ENCODE results near the gene BOK. TPM values are rescaled to one million over a fixed set of nuclear protein-coding genes. Genes with fewer than 3 reads are reported as not detected.
"Not testable (repeated sequence)": the region's sequence is repeated elsewhere in the genome, so short reads cannot be mapped to it uniquely, and the experiment has no call there.

BOK gene, protein sequence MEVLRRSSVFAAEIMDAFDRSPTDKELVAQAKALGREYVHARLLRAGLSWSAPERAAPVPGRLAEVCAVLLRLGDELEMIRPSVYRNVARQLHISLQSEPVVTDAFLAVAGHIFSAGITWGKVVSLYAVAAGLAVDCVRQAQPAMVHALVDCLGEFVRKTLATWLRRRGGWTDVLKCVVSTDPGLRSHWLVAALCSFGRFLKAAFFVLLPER
- 63.4 TPM for polyA plus RNA-seq (ENCODE audit: insufficient read length)

DNA sequence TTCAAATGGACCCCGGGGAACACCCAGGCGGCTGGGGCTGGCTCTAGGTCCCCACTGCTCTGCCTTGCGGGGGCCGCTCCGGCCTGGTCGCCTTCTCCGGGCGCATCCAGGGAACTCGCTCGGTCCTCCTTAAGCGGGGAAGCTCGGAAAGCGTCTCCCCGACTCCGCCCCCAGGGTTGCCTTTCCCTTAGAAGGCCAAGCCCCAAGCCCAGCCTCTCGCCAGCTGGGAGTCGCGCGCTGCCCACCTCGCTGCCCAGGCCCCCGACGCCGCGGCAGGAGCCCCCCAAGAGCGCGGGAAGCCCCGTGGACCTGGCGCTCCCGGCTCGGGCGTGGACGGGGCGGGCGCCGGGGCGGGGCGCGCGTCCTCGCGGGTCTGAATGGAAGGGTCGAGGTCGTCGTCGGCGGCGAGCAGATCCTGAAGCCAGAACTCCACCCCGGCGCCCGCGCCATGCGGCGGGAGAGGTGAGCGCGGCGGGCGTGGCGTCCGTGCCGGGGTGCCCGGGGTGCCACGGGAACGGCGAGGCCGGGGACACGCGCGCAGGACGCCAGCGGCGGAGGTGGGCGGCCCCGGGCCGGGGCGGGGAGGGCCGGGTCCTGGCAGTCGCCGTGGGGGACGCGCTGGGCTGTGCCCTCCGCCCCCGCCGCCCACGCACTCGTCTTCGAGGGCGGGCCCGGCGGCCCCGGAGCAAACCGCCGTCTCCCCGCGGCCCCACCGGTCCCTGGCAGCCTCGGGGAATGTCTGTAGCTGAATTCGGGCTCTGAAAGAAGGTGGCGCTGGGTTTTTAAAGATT is at the start of gene BOK:
Gene BOK (plus strand): TSS at position 214 of the 791 bp plus-strand sequence. CDS start 739 bp downstream, outside the sequence.
- no peak for DNase-seq (ENCODE audit: low read depth)

DNA sequence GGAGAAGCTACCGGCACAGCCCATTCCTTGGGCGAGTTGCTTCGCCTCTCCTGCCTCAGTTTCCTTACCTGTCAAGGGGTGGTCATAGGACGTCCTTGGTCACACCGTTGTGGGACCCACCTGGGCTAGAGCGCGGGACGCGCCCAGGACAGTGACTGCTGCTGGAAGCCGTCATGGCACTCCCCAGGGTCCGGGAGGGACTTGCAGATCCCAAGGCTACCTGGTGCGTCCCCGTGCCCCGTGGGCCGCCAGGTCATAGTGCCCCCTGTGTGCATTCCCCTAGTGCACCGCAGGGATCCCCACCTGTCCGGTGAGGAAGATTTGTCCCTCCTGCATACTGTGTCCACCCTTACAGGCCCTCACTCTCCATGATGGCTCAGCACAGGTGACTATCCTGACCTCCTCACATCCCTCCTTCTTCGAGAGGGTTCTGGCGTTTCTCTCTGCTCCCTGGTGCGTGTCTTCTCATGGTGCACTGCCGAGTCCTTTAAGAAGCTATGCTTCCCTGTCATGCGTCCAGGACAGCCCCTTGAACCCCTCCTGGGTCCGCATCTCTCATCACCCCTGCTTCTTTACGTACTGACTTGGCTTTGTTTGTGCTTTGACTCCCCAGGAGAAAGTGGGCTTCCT is 49.3 kb upstream of the BOK start:
- no peak for DNase-seq (ENCODE audit: low read depth)

DNA sequence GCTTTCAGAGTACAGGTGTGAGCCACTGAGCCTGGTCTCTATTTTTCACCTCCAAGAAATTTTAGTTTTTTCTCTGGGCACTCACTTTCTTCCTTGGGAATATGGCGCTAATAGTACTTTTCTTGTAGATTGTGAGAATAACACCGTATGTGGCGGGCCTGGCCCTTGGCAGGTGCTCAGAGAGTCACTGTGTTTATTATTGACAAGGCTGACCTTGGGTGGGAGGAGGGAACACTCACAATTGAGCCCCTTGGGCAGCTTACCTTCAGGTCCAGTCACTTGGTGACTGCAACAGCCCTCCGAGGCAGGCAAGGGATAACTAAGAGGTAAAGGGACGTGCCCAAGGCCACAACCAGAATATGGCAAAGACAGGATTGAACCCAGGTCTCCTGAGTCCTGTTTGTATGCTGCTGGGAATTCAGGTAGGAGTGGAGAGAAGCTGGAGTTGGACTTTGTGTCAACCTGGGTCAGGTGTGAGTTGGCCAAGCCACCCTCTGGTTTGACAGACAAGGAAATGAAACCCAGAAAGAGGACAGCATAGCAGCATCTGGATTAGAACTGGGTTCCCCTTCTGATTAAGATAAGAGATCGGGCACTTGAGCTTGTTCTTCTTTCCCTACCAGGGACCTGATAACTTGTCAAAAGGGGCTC is 47.3 kb upstream of the BOK start:
- no peak for DNase-seq (ENCODE audit: low read depth)

DNA sequence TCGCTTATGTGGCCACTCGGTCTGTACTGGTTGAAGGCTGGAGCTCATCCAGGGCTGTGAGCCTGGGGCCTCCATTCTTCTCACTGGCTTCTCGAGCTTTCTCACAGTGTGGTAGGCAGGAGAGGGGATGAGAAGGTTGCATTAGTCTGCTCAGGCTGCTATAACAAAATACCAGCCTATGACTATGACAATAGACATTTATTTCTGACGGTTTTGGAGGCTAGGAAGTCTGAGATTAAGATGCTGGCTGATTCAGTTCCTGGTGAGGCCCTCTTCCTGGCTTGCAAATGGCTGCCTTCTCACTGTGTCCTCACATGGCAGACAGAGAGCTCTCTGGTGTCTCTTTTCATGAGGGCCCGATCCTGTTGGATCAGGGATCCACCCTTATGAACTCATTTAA is 44.0 kb upstream of the BOK start:
- DNase-seq (ENCODE audit: low read depth), result no peak

DNA sequence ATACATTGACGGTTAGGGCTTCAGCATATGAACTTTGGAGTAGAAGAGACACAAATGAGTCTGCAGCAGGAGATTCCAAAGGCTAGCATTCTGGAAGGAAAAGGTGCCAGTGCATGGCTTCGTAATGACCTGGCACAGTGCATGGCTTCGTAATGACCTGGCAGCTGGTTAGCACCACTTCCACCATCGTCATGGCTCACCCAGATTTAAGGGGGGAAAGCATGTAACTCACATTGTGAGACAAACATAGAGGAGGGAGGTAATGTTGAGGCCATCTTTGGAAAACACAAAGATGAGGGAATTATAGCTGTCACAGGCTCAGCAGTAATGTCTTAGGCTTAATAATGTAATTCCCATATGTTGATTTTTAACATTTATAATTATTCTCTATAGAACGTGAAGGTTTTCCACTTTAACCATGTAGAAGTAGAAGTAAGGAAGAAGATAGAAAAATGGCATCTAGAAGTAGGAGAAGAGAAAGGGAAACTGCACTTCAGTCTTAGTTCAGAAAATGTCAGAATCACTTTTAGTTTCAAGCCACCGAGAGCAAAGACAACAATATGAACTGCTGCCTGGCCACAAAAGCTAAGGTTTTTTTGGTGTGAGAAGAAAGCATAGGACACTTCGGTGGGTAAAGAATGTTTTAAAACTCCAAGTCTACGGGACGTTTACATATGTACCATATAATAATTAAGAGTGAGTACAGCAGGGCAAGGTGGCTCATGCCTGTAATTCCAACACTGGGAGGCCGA is 43.4 kb upstream of the BOK start:
- DNase-seq (ENCODE audit: low read depth), result no peak

DNA sequence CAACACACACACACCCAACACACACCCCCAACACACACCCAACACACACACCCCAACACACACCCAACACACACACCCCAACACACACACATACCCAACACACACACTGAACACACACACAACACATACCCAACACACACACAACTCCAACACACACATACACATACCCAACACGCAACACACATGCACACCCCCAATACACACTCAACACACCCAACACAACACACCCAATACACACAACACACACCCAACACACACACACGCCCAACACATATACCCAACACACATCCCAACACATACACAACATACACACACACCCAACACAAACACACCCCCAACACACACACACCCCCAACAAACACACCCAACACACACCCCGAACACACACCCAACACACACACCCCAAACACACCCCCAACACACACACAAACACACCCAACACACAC is 42.0 kb upstream of the BOK start:
- DNase-seq (ENCODE audit: low read depth), result no peak

DNA sequence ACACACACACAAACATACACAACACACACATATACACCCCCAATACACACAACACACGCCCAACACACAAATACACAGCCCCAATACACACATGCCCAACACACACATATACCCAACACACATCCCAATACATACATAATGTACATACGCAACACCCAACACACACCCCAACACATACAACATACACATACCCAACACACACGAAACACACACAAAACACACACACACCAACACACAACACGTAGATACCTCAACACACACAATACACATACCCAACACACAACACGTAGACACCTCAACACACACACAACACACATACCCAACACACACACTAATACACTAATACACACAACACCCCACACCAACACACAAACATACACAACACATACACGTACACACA is 41.2 kb upstream of the BOK start:
- no peak for DNase-seq (ENCODE audit: low read depth)

DNA sequence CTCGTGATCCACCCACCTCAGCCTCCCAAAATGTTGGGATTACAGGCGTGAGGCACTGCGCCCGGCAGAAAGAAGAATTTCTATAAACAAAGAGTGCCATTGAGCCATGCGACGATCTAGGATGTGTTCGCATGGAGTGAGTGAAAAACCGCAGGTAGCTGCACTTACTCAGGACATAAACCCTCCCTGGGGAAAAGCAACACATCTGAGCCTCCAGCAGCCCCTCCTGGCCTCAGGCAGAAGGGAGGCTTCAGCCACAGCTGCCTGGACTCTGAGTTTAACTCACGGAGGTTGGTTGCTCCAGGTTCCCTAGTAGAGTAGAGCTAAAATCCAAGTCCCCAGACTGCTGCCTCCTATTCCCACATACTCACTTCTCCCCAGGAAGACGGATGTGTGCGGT is 38.9 kb upstream of the BOK start:
- no peak for DNase-seq (ENCODE audit: low read depth)

DNA sequence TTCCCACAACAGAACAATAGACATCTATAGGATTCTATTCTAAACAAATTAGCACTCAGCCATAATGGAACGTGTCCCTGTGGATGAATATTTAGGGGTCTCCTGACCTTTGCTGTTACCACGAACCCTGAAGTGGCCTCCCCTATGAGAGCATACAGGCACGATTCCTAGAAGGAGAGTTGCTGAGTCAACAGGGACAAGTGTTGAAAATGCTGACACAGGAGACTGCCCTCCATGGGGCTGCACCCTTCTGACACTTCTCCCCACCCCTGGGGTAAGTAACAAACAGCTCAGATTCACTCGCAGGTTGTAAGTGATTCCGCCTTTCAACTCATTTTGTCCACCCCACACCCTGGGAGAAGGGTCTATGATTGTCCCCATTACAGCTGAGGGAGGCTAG is 36.1 kb upstream of the BOK start:
- no peak for DNase-seq (ENCODE audit: low read depth)

DNA sequence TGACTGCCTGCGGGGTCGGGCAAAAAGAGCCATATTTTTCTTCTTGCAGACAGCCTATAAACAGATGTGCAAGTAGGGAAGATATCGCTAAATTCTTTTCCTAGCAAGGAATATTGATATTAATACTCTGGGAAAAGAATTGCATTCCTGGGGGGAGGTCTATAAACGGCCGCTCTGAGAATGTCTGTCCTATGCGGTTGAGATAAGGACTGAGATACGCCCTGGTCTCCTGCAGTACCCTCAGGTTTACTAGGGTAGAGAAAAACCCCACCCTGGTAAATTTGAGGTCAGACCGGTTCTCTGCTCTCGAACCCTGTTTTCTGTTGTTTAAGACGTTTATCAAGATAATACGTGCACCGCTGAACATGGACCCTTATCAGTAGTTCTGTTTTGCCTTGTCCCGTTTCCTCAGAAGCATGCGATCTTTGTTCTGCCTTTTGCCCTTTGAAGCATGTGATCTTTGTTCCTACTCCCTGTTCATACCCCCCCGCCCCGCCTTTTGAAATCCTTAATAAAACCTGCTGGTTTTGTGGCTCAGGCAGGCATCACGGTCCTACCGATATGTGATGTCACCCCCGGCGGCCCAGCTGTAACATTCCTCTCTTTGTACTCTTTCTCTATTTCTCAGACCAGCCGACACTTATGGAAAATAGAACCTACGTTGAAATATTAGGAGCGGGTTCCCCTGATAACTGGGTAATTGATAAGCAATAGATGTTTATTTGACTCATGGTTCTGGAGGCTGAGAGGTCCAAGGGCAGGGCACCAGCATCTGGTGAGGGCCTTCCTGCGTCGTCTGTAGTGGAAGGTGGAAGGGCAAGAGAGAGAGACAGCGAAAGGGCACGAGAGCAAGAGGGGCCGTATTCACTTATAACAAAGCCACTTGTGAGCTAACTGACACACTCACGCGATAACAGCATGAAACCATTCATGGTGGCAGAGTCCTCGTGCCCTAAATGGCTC is 32.4 kb upstream of the BOK start:
- DNase-seq (ENCODE audit: low read depth), result not testable (repeated sequence)

DNA sequence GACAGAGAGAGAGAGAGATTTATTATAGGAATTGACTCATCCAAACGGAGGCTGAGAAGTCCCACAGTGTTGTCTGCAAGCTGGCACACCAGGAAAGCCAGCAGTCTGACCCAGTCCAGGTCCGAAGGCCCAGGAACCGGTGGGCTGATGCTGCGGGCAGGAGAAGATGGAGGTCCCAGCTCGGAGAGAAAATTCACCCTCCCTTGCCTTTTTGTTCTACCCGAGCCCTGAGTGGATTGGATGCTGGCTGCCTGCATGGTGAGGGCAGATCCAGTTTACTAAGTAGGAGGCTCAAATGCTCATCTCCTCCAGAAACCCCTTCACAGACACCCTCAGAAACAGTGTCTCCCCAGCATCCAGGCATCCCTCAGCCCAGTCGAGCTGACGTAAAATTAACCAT is 28.0 kb upstream of the BOK start:
- DNase-seq (ENCODE audit: low read depth), result no peak

DNA sequence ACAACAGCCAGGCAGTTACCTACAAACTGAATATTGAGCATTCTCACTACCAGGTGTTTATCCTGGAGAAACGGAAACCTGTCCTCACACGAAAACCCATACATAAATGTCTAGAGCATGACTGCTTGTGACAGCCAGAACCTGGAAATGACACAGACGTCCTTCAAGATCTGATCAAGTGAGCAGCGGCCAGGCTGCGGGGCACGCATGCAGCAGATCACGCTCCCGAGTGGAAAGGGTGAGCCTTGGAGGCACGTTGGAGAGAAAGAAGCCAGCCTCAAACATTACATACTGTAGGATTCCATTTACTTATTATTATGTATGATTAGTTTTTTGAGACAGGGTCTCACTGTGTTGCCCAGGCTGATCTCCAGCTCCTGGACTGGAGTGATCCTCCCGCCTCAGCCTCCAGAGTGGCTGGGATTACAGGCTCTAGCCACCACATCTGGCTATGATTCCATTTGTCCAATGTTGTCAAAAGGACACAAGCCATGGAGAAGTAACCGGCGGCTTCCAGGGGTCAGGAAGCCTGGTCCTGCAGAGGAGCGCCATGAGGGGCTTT is 27.3 kb upstream of the BOK start:
- DNase-seq (ENCODE audit: low read depth), result no peak

DNA sequence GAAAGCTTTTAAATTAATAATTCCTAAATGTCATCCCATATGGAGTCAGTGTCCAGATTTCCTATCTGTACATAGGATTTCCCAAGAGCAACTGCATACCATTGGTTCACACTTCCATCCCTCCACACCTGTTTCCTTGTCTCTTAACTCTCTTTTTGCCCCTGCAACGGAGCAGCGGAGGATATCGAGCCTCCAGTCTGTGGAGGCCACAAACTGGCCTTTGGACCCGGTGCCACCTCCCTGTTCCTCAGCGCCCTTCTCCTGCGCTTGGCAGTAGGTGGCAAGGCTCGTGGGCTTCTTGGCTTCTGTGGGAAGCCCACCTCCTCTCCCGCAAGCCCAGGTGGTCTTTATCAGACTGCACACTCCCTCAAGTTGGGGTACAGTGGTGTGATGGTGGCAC is 26.4 kb upstream of the BOK start:
- DNase-seq (ENCODE audit: low read depth), result no peak

DNA sequence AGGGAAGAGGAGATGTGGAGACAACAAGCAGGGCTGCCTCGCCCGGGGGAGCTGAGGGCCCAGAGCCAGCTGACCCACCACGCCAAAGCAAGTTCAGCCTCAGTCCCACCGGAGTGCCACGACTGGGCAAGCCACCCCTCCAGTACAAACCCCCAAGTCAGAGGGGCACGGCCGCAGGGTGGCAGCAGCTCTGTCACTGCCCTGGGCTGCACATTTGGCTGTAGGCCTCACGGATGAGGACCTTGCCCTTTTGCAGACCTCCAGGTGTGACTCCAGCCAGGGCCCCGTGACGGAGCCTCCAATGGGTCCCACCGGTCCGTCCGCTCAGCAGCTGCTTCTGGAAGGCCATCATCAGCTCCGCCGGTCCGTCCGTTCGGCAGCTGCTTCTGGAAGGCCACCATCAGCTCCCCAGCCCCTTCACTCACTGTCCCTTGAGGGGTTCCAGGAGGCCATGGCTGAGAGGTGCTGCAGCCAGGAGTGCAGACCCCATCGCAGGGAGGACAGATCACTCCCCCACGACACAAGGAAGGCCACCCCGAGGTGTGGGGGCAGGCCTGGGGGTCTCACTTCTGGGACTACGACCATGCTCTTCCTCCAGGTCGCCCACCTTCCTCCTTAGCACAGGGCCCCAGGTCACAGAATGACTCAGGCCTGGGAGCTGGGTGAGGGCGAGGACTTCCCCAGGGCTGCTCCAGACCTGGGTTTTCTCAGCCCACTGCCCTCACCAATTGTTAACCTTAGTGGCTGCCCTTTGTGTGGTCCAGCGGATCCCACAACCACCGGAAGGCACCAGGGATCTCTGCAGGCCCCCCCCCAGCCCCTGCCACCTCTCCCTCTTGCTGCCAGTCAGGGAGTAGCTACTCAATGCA is 25.6 kb upstream of the BOK start:
- no peak for DNase-seq (ENCODE audit: low read depth)

DNA sequence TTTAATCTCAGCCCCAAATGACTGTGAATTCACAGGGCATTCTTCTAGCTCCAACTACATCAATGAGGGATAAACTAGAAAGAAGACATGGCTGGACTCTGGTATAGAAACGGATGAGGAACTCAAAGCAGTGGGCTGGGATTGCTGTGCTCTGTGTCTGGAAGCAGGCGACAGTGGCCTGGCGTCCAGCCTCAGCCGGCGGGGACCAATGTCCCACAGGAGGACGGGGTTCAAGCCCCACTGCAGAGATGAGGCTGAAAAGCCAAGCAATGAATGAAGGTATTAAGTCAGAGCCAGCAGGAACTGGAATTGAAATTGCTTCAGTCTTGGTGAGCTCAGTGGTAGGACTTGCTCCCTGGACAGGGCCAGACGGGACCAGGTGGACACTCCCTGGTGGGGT is 24.3 kb upstream of the BOK start:
- DNase-seq (ENCODE audit: low read depth), result no peak

DNA sequence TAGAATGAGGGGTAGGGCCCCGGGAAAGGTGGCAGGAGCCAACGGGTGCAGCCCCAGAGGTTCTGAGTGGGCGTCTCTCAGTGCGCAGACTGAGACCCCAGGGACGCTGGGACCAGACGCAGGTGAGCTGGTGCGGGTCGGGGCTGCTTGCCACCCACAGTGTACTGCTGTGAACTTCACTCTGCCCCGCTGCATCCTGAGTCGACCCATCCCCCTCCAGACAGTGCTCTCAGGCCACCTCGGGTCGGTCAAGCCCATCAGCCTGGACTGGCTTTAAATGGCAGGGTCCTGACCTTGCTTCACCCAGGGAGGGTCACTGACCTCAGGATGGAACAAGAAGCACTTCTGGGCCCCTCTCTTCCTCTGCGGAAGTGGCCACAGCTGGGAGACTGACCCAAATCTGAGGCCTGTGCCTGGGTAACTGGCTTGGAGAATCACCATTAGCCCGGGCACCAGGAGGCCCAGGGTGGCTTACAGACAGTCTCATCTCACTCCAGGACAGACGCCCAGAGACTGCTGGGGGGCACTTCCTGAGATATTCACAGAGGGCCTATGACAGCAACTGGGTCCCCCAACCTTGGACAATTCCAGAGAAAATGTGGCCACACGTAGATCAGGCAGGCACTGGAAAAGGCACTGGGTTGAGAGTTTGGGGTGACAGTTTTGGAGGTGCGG is 23.7 kb upstream of the BOK start:
- DNase-seq (ENCODE audit: low read depth), result no peak

DNA sequence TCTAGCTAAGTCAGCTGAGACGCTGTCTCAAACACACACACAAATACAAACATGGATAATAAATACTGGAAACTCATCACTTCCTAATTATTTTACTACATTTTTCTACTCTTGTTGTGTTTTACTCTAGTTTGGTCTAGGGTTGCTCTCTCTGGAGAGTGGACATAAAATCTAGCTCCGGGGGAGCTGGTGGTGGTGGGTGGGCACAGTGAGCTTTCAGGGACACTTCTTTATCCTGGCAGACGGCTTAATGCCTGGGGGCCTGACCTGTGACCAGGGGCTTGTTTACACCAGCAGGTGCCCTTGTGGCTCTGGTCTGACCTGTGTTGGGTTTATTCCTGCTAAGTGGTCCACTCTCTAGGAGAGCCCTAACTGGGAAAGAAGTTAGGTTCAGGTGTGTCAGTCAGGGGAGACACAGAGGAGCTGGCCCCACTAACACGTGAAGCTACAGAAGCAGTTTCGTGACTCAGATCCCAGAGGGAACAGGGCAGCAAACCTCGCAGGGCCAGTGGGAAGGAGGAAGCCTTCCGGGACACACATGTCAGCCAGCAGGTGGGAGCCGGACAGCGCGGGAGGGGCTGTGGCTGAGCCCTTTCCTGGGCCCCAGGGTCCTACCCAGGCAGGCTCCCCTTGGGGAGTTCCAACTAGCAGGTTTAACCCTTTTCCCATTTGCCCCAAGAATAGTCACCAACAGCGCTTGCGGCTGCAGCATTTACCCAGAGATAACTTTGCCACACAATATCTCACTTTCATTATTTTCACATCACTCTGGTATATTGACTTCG is 22.5 kb upstream of the BOK start:
- DNase-seq (ENCODE audit: low read depth), result no peak

Data from forelimb muscle (tissue), 1 donor.